PFSK-1 (cell line): ENCODE data around the gene TMEM52.

Experiments
- FOXP2 ChIP-seq: optimal IDR thresholded peaks from 2 replicates; pipeline ENCODE3; 2011; ENCODE audit warnings: borderline replicate concordance, control low read depth, inconsistent platforms; ENCODE audit not compliant: insufficient read depth; ENCODE audit errors: extremely low read length, extremely low read depth
- POLR2AphosphoS5 ChIP-seq: IDR thresholded peaks from 2 replicates; pipeline ENCODE4 v1.6.1; 2012; ENCODE audit warnings: low read depth, mild to moderate bottlenecking, control low read depth, low read length, moderate library complexity
- SIN3A ChIP-seq: IDR thresholded peaks from 2 replicates; pipeline ENCODE4 v1.6.1; 2012; ENCODE audit warnings: mild to moderate bottlenecking, low read length, moderate library complexity, borderline replicate concordance; ENCODE audit not compliant: insufficient read depth
- TAF1 ChIP-seq: IDR thresholded peaks from 2 replicates; pipeline ENCODE4 v1.6.1; 2012; ENCODE audit warnings: low read length, control low read depth, borderline replicate concordance; ENCODE audit not compliant: insufficient read depth
- TF ChIP-seq, protein P1 (sequence below), 2 experiments: IDR thresholded peaks; 2 replicates each; pipeline versions ENCODE4 v1.6.1 to v1.8.0; 2011 to 2012; ENCODE audit warnings: low read depth in 2 of 2, low read length in 2 of 2, control low read depth in 1 of 2, inconsistent platforms in 1 of 2, mild to moderate bottlenecking in 1 of 2, moderate library complexity in 1 of 2; ENCODE audit not compliant: insufficient read depth in 1 of 2

DNA sequence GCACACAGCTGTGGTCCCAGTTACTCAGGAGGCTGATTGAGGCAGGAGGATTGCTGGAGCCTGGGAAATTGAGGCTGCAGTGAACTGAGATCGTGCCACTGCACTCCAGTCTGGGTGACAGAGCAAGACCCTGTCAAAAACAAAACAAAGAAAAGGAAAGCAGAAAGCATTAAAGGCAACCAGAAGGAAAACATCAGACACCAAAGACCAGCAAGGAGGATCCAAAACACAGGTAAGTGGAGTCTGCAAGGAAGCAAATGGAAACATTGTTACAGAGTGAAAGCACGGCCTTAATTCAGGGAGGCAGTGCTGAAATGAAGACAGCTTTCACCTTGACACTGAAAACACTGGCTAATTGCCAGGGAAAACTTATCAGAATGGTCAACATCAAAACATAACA is 43.7 kb upstream of the TMEM52 start:
- TF ChIP-seq POLR2AphosphoS5, result no peak
- no peak for TF ChIP-seq FOXP2
- TF ChIP-seq, protein P1, sequence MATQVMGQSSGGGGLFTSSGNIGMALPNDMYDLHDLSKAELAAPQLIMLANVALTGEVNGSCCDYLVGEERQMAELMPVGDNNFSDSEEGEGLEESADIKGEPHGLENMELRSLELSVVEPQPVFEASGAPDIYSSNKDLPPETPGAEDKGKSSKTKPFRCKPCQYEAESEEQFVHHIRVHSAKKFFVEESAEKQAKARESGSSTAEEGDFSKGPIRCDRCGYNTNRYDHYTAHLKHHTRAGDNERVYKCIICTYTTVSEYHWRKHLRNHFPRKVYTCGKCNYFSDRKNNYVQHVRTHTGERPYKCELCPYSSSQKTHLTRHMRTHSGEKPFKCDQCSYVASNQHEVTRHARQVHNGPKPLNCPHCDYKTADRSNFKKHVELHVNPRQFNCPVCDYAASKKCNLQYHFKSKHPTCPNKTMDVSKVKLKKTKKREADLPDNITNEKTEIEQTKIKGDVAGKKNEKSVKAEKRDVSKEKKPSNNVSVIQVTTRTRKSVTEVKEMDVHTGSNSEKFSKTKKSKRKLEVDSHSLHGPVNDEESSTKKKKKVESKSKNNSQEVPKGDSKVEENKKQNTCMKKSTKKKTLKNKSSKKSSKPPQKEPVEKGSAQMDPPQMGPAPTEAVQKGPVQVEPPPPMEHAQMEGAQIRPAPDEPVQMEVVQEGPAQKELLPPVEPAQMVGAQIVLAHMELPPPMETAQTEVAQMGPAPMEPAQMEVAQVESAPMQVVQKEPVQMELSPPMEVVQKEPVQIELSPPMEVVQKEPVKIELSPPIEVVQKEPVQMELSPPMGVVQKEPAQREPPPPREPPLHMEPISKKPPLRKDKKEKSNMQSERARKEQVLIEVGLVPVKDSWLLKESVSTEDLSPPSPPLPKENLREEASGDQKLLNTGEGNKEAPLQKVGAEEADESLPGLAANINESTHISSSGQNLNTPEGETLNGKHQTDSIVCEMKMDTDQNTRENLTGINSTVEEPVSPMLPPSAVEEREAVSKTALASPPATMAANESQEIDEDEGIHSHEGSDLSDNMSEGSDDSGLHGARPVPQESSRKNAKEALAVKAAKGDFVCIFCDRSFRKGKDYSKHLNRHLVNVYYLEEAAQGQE (IDR thresholded peaks at IDR 0.05; ENCODE audit: insufficient read depth in 1 of 2, low read depth in 2 of 2, low read length in 2 of 2), result no peak
- no peak for TF ChIP-seq SIN3A
- TF ChIP-seq TAF1, result no peak
